HG03378 (cell line): Measurements from ENCODE around the gene NR3C2.

Source experiments
- ATAC-seq: cut with Tn5 transposase; IDR thresholded peaks from one replicate; pipeline ENCODE4 v1.9.1; 2021; ENCODE audit warnings: mild to moderate bottlenecking, moderate library complexity; ENCODE audit not compliant: unreplicated experiment

Gene NR3C2

DNA sequence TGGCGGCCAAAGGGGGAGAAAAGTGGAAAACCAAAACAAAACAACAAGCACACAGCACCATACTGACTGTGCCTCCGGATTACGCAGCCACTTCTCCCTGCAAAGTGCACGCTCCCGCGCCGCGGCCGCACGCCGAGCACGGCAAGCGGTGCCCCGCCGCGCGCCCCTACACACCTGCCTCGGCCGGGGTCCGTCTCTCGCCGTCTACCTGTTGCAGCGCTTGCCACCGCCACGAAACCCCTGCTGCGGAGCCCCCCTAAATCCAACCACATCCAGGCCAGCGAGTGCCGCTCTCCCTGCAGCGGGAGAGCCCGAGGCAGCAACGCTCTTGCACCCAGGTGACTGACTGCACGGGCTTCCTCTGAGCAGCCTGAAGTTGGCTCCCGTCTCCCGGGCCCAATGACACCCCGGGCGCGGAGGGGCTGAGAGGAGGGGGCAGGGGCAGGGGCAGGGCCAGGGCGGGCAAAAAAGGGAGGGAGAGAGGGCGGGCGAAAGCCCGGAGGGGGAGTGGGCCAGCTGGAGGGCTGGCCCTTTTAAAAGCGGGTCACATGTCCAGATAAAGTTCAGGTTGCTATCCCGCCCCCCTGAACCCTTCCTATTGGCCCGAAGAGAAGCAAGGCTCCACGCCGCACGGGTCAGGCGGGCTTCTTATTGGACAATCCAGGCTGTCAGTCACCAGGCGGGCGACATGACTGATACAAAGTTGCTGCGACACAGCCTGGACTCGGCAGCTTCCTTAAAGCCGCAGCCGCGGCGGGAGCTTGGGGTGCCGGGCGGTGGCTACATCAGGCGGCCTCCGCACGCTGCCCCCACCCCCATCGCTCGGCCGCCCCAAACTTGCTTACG, at the start of gene NR3C2:
TSS of gene NR3C2 (minus strand) at position 429 of the 846 bp plus-strand sequence.
- ATAC-seq: peak; percentile 100

DNA sequence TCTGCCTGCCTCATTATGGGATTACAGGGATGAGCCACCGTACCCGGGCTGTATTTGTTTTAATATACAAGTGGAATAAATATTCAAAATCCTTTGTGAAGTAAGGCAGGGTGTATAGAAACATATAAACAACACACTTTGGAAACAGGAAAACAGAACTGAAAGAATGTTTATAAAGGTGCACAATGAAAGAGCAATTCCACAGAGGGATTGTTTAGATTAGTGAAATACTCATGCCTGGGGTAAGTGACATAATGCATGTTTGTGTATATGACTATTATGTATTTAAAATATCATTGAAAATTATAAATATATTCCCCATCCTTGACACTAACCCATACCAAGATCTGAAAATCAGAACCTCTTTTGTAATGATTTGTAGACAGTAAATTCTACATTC, 45.0 kb upstream of the NR3C2 start:
- no peak for ATAC-seq

DNA sequence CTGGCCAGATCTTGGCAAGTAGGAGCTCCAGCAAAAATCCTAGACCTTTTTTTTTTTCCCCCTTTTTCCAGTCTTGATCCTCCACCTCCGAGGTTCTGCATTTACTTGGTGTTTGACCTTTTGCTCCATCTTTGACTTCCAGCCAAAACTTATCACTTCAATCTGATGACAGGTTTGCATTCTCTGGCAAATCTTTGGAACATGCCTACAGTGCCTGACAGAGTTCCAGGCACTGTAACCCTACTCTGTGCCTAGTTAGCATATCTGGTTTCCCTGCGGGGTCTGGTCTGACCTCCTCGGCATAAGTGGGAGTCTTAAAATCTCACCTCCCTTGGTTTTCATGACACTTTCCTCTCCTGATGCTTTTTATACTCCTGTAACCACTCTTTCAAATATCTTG, 39.4 kb upstream of the NR3C2 start:
- ATAC-seq: no peak

DNA sequence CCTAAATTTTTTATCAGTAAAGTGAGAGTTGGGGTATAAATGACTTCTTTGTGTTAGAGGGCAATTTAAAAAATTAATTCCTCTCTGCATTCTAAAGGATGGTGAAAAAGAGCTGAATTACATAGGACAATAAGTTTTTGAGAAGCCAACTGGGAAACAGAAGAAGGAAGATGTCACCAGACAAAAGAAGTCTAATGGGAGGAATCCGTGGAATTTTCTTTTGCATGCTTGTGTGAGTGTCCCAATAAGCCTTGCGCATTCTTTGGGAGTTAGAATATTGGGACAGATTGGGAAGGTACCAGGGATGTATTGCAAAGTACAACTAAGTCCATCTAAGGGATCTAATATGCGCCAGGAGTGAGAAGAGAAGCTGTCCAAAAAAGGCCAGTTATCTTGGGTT, 35.1 kb upstream of the NR3C2 start:
- ATAC-seq: no peak

DNA sequence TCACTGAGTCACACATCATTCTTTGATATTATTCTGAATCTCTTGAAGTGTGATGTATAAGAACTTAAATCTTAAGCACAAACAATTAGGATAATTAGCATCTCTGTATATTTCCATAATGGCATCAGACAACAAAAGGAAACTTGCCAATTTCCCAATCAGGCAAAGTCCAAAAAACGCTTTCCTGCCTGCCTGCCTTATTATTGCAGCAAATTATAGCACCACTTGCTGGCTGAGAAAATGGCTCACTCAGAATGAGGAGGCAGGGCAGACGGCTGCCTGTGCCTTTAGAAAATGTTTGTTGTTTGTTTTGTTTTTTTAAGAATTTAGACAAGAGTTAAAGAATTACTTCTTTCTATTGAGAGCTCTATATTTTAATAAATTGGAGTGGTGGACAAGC, 27.7 kb upstream of the NR3C2 start:
- ATAC-seq: no peak

DNA sequence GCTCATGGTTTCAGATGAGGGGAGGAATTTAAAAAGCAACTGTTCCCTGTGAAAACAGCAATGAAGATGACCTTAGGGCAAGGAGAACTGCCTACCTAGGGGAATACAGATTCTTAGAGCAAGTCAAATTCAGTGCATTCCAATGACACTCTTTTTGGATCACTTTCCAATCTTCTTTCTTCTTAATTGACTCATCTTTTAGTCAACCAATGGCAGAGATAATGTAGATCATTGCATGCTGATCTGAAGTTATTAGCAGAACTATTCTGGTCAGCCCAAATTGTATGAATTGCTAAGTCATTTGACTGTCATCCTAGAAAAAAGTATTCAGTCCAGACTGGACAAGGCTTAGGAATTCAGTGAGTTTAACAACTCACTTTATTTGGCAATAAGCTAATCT, 12.6 kb upstream of the NR3C2 start:
- no peak for ATAC-seq

DNA sequence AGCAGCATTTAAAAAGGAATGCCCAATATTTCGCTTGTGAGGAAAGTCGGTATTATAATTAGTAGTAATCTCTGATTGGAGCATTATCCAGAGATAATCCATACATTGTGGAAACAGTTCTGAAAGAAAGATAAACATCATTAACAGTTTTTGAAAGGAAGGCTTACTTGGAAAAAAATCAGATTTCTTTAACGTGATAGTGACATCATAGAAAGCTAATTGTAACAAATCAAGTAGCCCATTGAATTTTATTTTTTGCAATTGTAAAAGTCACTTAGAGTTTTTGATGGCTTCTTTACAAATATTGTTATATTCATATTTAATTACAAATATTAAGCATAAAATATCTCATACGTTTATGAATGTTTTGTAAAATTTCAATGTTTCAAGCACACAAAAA, 11.6 kb upstream of the NR3C2 start:
- no peak for ATAC-seq

DNA sequence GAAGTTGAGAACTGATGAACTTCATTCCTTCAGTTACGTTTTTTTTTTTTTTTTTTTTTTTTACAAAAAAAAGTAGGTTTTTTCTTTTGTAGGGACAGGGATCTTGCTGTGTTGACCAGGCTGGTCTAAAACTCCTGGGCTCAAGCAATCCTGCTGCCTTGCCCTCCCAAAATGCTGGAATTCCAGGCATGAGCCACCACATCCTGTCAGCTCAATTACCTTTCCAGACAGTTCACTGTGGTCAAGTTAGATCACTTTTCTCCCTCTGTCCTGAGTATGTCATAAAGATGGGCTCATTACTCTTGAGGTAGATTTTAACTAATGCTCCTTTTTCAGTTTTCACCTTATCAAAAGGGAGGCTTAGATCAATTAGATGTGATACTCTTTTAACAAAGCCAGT, 10.8 kb upstream of the NR3C2 start:
- no peak for ATAC-seq

DNA sequence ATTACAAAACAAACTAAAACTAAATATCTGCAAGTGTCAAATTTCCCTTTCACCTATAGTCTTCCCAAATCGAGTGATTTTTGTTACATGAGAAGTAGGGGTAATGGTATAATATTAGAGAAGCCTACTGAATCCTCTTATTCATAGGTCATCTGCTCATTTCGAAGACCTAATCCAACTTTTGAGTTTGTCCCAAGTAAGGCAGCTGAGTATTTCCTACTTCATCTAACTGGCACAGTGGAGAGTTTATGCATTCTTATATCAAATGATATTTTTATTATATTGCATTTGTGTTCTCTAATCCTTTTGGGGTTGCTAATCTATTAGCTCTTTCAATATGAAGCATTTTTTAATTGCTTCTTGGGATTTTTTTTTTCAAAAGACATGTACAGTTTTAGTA, 7.7 kb upstream of the NR3C2 start:
- ATAC-seq: no peak

DNA sequence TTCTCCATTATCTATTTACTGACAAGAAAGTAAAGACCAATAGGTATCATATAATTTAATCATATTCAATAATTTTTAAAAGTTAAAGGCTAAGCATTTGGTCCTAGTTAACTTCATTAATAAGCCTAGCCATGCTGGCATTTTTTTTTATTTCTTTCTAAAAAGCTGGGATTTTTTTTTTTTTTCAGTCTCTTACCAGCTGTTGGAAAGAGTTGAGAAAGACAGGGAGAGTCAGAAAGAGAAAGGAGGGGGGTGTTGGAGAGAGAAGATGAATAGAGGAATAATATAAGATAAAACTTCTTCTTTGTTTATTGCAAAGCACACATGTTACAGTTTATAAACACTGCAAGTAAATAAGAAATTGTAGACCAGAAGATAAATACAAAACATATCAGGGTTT, 5.9 kb upstream of the NR3C2 start:
- ATAC-seq: no peak

DNA sequence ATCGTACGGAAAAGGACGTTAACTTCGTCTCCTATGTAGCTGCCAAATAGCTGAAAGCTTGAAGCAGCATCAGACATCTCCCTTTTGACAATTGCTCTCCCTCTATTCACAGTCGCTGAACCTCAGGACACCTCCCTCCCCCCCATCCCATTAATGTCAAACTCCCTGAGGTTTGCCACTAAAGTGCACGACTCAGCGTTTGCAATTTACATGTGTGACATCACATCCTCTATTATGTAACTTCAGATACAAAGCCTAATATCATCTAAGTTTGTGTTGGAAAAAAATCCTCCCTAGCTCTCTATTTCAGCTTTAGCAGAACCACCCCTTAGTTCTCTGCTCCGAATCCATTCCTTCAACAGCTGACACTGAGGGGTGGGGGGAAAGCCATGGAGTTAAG, 5.5 kb upstream of the NR3C2 start:
- no peak for ATAC-seq

DNA sequence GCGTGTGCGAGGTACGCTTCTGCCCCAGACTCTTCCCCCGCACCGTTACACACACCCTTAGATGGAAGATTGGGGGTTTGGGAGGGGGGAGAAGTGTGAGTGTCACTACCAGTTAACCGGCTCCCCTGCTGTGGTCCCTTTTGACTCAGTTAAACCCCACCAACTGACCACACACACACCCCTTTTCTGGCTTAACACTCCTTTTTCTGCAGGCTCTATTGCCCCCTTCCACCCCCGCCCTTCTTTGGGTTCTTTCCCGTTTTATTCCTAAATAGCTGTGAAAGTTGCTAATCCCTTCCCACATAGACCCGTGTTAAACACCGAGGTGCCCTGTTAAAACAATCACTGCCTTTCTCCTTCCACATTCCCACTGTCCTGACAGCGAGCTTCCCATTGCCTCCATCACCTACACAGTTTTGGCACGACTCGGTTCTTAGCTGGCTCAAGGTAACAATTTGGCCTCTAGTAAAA, 3.7 kb upstream of the NR3C2 start:
- no peak for ATAC-seq

DNA sequence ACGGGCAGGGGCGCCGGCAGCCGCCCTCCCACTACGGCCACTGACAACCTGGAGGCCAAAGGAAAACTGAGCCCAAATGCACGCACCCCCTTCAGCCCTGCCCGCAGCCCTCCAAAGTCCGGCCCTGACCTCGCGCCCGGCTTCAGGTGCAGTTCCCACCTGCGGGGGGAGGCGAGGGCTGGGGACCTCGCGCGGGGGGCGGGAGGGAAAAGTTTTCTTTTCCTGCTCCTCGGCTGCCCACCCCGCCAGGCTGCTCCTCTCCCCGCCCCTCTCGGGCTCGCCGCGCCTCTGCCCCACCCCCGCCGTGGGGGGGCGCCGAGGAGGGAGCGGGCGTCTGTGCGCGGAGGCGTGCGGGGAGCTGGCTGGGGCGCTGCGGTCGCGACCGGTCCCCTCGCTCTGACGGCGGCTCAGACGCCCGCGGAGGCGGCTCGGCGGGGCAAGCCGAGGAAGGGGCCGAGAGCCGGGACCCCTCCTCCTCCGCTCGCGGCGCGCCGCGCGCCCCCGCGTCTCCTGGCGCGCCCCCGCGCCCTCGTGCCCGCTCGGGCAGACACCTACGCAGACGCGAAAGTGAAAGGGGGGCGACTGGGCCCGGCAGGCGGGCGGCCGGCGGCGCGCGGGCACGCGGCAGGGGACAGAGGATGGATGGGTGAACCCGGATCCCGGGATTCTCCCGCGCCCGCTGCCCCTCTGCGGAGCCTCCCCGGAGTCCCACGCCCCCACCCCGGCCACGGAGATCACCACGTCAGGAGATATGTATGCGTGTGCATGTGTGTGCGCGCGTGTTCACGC, 3.1 kb upstream of the NR3C2 start:
- no peak for ATAC-seq

DNA sequence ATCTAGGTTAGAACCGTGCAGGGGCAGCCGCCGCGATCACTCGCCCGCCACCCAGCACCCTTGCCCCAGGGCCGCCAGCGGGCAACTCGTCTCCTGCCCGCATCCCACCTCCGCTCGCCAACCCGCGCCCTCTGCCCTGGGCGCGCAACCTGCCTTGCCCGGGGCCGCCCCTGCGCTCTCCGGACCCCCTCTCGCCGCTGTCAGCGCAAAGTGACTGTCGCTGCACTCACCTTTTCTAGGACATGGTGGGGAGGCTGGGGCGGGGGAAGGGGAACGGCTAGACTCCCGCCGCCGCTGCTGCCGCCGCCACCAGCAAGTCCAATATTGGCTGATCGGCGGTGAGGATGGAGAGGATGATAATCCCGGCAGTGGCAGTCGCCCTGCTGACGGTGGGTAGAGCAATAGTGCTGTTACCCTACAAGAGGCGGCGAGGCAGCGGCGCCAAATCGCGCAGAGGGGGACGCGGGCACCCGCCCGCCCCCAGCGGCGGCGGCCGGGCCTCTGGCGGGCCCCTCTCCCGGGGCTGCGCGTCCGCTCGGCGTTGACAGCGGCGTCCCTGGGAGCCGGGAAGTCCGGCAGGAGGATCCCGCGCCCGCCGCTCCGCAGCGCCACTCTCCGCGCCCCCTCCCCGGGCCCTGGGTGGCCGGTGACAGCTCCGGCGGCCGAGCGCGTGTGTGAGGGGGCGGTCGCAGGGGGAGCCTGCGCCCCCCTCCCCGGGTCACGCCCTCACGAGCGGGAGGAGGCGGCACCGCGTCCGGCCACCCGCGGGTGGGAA, 2.3 kb upstream of the NR3C2 start:
- no peak for ATAC-seq

DNA sequence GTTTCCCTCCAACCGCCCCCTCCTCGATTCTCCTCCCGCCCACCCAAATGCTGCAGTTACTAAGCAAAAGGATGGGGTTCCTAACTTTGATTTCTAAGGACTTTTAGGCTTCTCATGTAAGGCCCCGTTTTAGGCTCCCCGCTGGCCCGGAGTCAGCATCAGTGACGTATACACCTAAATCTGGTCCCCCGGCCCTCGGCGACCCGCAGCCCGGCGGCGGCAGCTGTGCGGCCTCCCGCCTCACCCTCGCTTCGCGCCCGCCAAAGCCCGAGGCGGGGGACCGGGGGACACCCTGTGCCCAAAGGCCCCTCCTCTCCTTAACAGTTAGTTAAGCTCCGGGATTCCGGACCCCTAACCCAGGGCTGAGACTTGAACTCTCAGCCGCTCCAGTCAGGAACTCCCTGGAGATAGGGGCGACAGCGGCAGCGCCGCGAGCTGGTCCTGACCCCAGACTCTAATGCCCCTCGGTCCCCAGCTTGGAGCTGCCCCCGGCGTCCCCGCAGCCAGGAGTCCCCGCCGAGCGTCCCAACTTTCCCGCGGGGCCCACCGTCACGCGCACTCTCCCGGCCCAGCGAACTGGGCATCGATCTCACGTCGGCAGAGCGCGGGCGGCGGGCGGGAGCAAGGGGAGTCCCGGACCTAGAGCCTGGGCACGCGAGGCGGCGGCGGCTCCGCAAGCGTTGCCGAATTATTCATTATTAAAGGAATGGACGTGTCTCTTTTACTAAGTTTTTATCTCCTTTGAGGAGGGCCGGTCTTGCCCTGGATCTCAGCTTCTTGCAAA, 1.5 kb upstream of the NR3C2 start:
- ATAC-seq: no peak

DNA sequence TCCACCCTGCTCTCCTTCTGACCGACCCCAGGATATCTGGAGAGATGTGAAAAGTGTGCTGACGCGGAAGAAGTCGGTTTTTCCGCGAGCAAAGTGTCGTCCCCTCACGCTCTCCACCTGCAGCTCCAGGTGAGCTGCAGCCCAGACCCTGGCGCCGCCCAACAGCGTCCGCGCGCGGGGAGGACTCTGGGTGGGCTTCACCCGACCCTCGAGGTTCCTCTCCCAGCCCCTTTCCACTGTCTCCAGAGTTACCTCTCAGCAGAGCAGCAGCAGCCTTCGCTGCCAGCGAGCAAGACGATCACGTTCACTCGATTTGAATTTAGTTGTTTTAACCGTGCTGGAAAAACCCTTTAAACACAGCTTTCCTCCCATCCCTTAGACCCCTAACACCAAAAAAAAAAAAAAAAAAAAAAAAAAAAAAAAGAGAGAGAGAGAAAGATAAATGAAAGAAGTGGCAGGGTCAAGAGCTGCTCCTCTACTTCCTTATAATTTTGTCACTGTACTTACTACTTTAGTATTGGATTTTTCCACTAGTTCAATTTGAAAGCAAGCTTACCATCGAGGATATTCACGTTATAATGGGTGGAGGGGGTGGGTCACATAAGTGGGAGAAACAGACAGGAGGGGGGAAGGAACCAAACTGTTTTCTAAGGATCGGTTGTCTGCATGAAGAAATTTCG, 758 bp upstream of the NR3C2 start:
- ATAC-seq: no peak

DNA sequence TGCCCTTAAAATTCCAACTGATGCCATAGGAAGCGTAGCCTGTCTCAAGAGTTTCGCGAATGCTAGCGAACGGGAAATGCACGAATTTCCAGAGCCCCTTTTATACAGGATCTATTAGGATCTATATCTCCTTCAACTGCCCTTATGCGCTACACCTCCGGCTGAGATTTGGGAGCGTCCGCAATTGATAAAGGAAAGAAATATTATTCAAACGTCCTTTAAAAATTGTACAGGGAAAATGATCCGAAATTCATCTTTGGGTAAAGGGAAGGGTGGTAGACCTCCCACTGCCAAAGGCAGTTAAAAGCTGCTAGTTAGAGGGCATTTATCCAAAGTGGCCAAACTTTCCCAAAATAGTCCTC, 609 bp downstream of the NR3C2 start:
- no peak for ATAC-seq

DNA sequence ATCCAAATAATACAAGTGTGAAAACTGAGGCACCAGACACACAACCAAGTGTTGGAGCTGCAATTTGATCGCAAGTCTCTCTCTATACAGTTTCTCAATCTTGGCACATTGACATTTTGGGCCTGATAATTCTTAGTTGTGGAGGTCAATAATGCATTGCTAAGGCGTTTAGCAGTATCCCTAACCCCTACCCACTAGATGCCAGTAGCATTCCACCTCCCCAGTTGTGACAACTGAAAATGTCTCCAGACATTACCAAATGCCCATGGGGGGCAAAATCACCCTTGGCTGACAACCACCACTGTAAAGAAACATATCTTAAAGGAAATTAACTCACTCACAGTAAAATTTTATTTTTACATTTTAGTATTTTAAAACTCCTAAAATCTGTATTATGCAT, 4.2 kb downstream of the NR3C2 start:
- ATAC-seq: no peak

DNA sequence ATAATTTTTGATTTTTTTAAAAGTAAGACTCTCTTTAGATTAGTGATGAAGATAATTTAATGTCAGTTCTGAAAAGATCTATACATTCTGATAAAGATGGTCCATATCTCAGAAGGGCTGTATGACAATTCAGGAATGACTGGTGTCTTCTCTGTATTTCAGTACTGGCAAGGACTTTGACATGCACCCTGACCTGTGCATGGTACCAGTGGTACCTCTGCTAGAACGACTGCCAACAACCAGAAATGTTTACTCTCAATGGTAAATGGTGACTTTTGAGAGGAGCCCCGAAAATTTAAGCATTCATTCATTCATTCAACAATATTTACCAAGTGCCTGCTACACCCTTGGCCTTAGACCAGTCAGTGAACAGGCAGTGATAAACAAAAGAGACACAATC, 4.8 kb downstream of the NR3C2 start:
- ATAC-seq: no peak

DNA sequence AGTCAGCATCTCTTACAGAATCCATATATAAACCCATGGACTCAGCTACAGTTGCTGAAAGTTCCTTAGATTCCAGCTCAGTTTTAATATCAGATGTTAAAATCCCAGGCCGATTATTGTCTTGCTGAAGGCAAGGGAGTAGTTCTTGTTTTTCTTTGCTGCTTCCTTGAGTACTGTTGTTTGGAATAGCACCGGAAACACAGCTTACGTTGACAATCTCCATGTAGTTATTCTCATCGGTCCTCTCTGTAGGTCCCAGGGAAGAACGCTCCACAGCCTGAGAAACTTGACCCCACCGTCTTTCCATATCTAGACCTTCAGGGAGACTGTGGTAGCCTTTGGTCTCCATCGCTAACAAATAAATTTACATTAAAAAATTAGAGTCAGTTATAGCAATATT, 5.7 kb downstream of the NR3C2 start:
- no peak for ATAC-seq
